Neuron (in vitro differentiated cells): ENCODE data around the gene SH3BP2.

Experiments
- H2AFZ ChIP-seq: one replicate; pipeline ENCODE4 v1.6.1; 2013; ENCODE audit warnings: low read depth, mild to moderate bottlenecking, inconsistent platforms, low read length, moderate library complexity
- H3K27me3 ChIP-seq: one replicate; pipeline ENCODE4 v1.6.1; 2013; ENCODE audit warnings: low read length; ENCODE audit not compliant: insufficient read depth
- H3K36me3 ChIP-seq: one replicate; pipeline ENCODE4 v1.6.1; 2013; ENCODE audit warnings: low read length; ENCODE audit not compliant: insufficient read depth
- H3K4me1 ChIP-seq: one replicate; pipeline ENCODE4 v1.6.1; 2013; ENCODE audit warnings: low read length; ENCODE audit not compliant: insufficient read depth
- H3K4me3 ChIP-seq: 2 replicates; pipeline ENCODE4 v1.5.1; 2013; ENCODE audit warnings: mild to moderate bottlenecking, low read length, moderate library complexity
- H3K9me3 ChIP-seq: one replicate; pipeline ENCODE4 v1.6.1; 2013; ENCODE audit warnings: low read length

The SH3BP2 gene

DNA sequence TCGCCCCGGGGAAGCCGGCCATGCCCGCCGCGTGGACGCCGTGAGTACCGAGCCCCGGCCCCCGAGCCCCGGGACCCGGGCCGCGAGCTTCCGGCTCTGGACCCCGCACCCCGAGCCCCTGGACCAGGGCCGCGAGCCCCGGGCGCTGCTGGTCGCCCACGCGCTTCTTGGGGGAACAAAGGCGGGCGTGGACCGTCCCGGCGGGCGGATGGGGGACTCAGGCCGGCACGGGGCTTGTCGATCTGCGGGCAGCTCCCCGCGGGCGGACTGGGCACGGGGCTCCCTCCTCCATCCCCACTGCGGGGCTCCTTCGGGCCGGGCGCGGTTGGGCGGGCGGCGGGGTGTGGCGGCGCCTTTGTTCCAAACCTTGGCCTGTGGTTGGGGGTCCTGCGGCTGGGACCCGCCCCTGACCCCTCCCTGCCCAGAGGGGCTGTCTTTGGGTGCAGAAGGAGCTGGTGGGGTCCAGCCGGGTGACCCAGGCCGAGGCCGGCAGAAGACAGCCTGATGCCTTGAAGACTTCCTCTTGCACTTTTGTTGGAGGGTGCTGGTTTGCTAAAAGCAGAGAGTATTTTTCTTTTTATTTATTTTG, 25.6 kb downstream of the SH3BP2 start:
- H3K4me3 ChIP-seq: peak overlapping the region; percentile 59
- peaks cover 2% of the 10 kb centered on the region for H3K9me3 ChIP-seq
- H3K27me3 ChIP-seq: no peaks in the 10 kb centered on the region
- H3K36me3 ChIP-seq: peaks cover 6% of the 10 kb centered on the region
- H2AFZ ChIP-seq: no peak overlapping the region
- no peaks in the 10 kb centered on the region for H3K4me1 ChIP-seq

DNA sequence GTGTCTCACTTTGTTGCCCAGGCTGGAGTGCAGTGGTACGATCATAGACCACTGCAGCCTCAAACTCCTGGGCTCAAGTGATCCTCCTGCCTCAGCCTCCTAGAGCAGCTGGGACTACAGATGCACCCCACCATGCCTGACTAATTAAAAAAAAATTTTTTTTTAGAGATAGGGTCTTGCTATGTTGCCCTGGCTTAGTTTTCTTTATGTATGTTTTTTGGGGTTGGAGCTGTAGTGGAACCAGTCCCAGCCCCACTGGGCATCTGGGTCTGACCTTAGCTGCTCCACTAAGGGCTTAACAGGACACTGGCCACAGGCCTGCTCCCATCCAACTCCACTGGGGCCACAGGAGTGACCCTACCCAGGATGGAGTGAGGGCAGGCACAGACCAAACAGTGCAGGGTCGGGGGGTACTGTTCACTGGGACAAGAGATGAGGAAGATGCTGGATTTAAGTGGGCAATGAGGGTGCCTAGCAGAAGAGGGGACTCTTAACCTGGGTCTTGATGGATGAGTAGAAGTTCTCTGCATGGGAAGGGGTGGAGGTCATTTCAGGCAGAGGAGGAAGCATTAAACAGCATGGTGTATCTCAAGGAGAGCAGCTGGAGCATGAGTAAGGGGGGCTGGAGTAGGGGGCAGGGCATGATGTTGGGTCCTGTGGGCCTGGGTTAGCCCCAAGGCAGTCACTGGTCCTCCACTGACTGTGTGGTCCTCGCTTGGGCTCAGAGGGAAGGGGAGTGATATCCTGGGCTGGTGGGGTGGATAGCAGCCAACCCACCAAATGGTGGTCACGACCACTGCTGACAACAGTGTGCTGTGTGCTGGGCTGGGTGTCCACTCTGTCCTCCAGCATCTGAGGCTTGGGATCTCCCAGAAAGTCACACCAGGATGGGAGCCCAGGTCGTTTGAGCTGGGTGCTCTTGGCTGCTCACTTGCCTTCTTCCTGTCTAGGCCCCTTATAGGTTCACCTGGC, 26.6 kb downstream of the SH3BP2 start:
- Histone ChIP-seq H2AFZ (no peak overlapping the region), H3K27me3 (no peaks in the 10 kb centered on the region), H3K4me1 (no peaks in the 10 kb centered on the region), H3K4me3 (peak overlapping the region; percentile 59), H3K36me3 (peaks cover 13% of the 10 kb centered on the region), H3K9me3 (peaks cover 2% of the 10 kb centered on the region)

- Histone ChIP-seq H3K9me3 (peaks cover 2% of the 10 kb centered on the region), H3K4me3 (no peak overlapping the region), H3K4me1 (no peaks in the 10 kb centered on the region), H3K36me3 (peaks cover 21% of the 10 kb centered on the region), H3K27me3 (no peaks in the 10 kb centered on the region), H2AFZ (no peak overlapping the region)
Observed at GRCh38 chr4:2820216-2820982, 27.5 kb downstream of the SH3BP2 start.

DNA sequence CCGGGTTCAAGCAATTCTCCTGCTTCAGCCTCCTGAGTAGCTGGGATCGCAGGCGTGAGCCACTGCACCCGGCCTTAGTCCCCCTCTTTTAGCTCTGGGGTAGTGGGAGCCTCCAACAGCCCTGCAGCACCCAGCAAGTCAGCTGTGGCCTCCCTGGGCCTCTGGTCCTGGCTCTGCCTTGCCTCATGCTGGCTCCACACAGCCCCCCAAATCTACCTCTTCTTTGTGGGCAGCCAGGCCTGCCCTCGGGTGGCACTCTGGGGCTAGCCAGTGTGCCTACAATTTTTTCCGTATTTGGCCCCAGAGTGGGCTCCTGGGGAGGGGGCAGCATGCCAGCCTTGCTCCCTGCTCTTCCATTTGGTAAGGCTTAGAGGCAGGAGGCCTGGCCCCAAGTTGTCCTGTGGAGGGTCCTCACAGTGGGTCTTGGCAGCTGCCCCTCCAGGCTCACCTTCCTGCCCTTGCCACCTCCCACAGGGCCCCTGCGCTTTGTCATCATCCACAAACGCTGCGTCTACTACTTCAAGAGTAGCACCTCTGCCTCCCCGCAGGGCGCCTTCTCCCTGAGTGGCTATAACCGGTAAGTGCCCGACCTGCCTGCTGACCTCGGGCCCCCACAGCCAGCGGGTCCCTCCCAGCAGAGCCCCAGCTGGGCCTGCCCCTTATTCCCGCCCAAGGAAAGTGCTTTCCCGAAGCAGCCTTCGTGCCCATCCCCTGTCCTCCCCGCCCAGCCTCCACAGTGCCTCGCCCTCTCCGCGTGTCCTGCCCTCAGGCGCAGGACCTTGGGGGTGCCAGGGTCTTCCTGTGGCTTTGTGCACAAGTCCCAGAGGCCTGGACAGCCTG, 29.8 kb downstream of the SH3BP2 start:
- Histone ChIP-seq H3K4me1 (no peaks in the 10 kb centered on the region), H3K9me3 (no peaks in the 10 kb centered on the region), H3K27me3 (no peaks in the 10 kb centered on the region), H3K4me3 (no peak overlapping the region), H2AFZ (no peak overlapping the region), H3K36me3 (peaks cover 30% of the 10 kb centered on the region)

GRCh38 chr4:2823301-2823670, 30.4 kb downstream of the SH3BP2 start:
- Histone ChIP-seq H3K27me3 (no peaks in the 10 kb centered on the region), H3K36me3 (peaks cover 34% of the 10 kb centered on the region), H3K9me3 (no peaks in the 10 kb centered on the region), H3K4me3 (no peak overlapping the region), H2AFZ (no peak overlapping the region), H3K4me1 (no peaks in the 10 kb centered on the region)

- Histone ChIP-seq H3K4me3 (no peak overlapping the region), H3K4me1 (no peaks in the 10 kb centered on the region), H3K9me3 (no peaks in the 10 kb centered on the region), H3K36me3 (peaks cover 37% of the 10 kb centered on the region), H2AFZ (no peak overlapping the region), H3K27me3 (no peaks in the 10 kb centered on the region)
Observed at GRCh38 chr4:2823671-2824328, 30.9 kb downstream of the SH3BP2 start.

GRCh38 chr4:2824329-2824835, 31.5 kb downstream of the SH3BP2 start:
- Histone ChIP-seq H3K36me3 (peaks cover 37% of the 10 kb centered on the region), H2AFZ (no peak overlapping the region), H3K4me1 (no peaks in the 10 kb centered on the region), H3K27me3 (no peaks in the 10 kb centered on the region), H3K9me3 (no peaks in the 10 kb centered on the region), H3K4me3 (no peak overlapping the region)

DNA sequence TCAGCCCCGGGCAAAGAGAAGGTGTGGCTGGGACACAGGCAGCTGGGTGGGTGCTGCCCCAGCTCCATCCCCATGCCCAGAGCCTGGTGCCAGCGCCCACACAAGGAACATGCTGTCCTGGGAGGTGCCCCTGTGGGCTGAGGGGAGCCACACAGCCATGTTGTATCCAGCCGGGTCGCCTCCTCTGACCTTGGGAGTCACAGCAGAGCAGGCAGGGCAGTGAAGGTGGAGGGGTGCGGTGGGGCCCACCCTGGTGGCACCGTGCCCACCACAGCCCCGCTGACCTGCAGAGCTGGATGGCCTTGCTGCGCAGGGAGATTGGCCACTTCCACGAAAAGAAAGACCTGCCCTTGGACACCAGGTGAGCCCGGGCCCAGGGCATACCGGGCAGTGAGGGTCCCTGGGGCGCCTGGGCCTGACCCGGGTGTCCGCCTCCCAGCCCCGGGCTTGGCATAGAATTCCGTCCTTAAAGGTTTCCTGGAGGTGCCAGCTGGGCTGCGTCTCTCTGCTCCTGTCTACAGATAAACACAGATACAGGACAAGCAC, 32.0 kb downstream of the SH3BP2 start:
- Histone ChIP-seq H2AFZ (no peak overlapping the region), H3K4me1 (no peaks in the 10 kb centered on the region), H3K9me3 (no peaks in the 10 kb centered on the region), H3K36me3 (peaks cover 41% of the 10 kb centered on the region), H3K4me3 (no peak overlapping the region), H3K27me3 (no peaks in the 10 kb centered on the region)

DNA sequence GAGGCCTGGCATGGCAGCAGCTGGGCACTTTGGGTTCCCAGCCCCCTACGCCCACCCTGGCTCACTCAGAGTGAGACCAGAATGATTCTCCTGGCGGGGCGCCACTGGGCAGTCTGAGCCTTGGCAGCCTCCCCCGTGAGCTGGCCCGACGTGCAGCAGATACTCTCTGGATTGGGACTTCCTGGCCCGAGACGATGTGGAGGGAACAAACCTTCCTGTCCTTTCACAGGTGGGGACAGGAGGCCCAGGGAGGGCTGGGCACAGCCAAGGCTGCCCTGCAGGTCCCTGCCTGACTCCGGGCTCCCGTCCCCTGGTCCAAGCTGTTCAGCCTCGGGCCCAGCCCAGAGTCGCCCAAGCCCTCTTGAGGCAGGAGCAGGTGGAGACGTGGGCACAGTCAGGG, 32.9 kb downstream of the SH3BP2 start:
- Histone ChIP-seq H3K4me3 (no peak overlapping the region), H3K27me3 (no peaks in the 10 kb centered on the region), H3K9me3 (no peaks in the 10 kb centered on the region), H2AFZ (no peak overlapping the region), H3K36me3 (peaks cover 44% of the 10 kb centered on the region), H3K4me1 (no peaks in the 10 kb centered on the region)

GRCh38 chr4:2827071-2827873, 34.4 kb downstream of the SH3BP2 start:
- Histone ChIP-seq H2AFZ (no peak overlapping the region), H3K36me3 (peaks cover 50% of the 10 kb centered on the region), H3K4me1 (no peaks in the 10 kb centered on the region), H3K4me3 (no peak overlapping the region), H3K9me3 (no peaks in the 10 kb centered on the region), H3K27me3 (no peaks in the 10 kb centered on the region)
